ENCODE measurements around the gene CDH15. TPM values are rescaled to one million over a fixed set of nuclear protein-coding genes. Genes with fewer than 3 reads are reported as not detected.

Gene CDH15
- 0.22 and 0.39 TPM in 2 replicates for total RNA-seq

GRCh38 chr16:89171216-89172170 is at the start of gene CDH15:
CDH15 (plus strand) TSS chr16:89171748; CDS start chr16:89171832, 84 bp downstream.

GRCh38 chr16:89200124-89200849 is 28.7 kb downstream of the CDH15 start, which contains the start of gene SLC22A31:
SLC22A31 (minus strand) TSS chr16:89200537; CDS start chr16:89200501, 36 bp downstream.

GRCh38 chr16:89217388-89218191 is 46.0 kb downstream of the CDH15 start, which contains the start of gene ZNF778:
ZNF778 (plus strand) TSS chr16:89217703; CDS start chr16:89221128, 3,425 bp downstream.

Other genes starting within 250 kb of the CDH15 start
- gene CBFA2T3, start 194.5 kb upstream of the CDH15 start, total RNA-seq = not detected in 2 replicates
- gene ACSF3, start 77.9 kb upstream of the CDH15 start, total RNA-seq = 15.8 and 19.7 TPM in 2 replicates
- 0.13 TPM in 1 of 2 replicates, not detected in the other for gene SLC22A31, start 28.8 kb downstream of the CDH15 start, total RNA-seq
- gene ZNF778, start 46.0 kb downstream of the CDH15 start, total RNA-seq = 9.1 and 9.3 TPM in 2 replicates

Measured in articular chondrocyte of knee joint (primary cell).